Measurements from ENCODE around the gene ADAMTSL1. TPM values are rescaled to one million over a fixed set of nuclear protein-coding genes. Genes with fewer than 3 reads are reported as not detected.
"Not testable (repeated sequence)": the region's sequence is repeated elsewhere in the genome, so short reads cannot be mapped to it uniquely, and the experiment has no call there.

The ADAMTSL1 gene
- total RNA-seq, 1 donor from 2014 or later: 12.6 TPM

GRCh38 chr9:18928711-18929110 lies 454.8 kb downstream of the ADAMTSL1 start:
- TF ChIP-seq, protein P1, sequence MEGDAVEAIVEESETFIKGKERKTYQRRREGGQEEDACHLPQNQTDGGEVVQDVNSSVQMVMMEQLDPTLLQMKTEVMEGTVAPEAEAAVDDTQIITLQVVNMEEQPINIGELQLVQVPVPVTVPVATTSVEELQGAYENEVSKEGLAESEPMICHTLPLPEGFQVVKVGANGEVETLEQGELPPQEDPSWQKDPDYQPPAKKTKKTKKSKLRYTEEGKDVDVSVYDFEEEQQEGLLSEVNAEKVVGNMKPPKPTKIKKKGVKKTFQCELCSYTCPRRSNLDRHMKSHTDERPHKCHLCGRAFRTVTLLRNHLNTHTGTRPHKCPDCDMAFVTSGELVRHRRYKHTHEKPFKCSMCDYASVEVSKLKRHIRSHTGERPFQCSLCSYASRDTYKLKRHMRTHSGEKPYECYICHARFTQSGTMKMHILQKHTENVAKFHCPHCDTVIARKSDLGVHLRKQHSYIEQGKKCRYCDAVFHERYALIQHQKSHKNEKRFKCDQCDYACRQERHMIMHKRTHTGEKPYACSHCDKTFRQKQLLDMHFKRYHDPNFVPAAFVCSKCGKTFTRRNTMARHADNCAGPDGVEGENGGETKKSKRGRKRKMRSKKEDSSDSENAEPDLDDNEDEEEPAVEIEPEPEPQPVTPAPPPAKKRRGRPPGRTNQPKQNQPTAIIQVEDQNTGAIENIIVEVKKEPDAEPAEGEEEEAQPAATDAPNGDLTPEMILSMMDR (IDR thresholded peaks at IDR 0.05; ENCODE audit: insufficient read depth, low read depth, low read length): no peak
- no peak for TF ChIP-seq EZH2 (IDR thresholded peaks at IDR 0.05; ENCODE audit: insufficient read depth, low read length)
- DNase-seq (ENCODE audit: low read depth): peak; percentile 78
- peak overlapping the region; percentile 19 for H3K4me2 ChIP-seq (ENCODE audit: low read length)

DNA sequence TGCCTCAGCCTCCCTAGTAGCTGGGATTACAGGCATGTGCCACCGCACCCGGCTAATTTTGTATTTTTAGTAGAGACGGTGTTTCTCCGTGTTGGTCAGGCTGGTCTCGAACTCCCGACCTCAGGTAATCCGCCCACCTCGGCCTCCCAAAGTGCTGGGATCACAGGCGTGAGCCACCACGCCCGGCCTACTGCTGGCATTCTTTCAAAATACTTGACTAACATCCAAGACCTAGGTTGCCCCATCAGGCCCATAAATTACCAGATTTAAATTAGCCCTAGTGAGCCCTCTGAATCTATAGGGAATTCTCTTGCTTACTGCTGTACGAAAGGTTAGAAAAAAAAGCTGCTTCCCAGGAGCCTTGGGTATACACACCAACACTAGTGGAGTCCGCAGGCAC lies 456.7 kb downstream of the ADAMTSL1 start:
- H3K27ac ChIP-seq (ENCODE audit: low read depth, low read length); H3K4me3 Mint-ChIP-seq (ENCODE audit: unreplicated experiment); H3K27me3 ChIP-seq (ENCODE audit: insufficient read depth, low read length); H3K27me3 Mint-ChIP-seq (ENCODE audit: low read depth, unreplicated experiment); H3K9me3 ChIP-seq (ENCODE audit: insufficient read depth, low read depth, low read length); DNase-seq (ENCODE audit: low read depth); FAIRE-seq; H3K4me3 ChIP-seq (ENCODE audit: insufficient read depth, low read depth, low read length); H3K79me2 ChIP-seq (ENCODE audit: insufficient read depth, low read length); H3K9ac ChIP-seq (ENCODE audit: low read length); H3K36me3 ChIP-seq (ENCODE audit: insufficient read depth, low read length); H2AFZ ChIP-seq (ENCODE audit: low read depth, low read length); H3K4me2 ChIP-seq (ENCODE audit: low read length); H3K27ac Mint-ChIP-seq (ENCODE audit: unreplicated experiment); H4K20me1 ChIP-seq (ENCODE audit: insufficient read depth, low read length); H3K4me1 Mint-ChIP-seq (ENCODE audit: low read depth, unreplicated experiment); H3K4me1 ChIP-seq (ENCODE audit: insufficient read depth, low read length); H3K36me3 Mint-ChIP-seq (ENCODE audit: low read depth, unreplicated experiment); H3K9me3 Mint-ChIP-seq (ENCODE audit: unreplicated experiment): not testable (repeated sequence)

More at GRCh38 chr9:18928711-18929110, 454.8 kb downstream of the ADAMTSL1 start:
- H3K4me3 Mint-ChIP-seq (ENCODE audit: unreplicated experiment): no peak overlapping the region
- no peaks in the 10 kb centered on the region for H3K9me3 ChIP-seq (ENCODE audit: insufficient read depth, low read depth, low read length)
- H3K36me3 Mint-ChIP-seq (ENCODE audit: low read depth, unreplicated experiment): no peaks in the 10 kb centered on the region
- no peaks in the 10 kb centered on the region for H3K27me3 ChIP-seq (ENCODE audit: insufficient read depth, low read length)
- no peaks in the 10 kb centered on the region for H3K4me1 Mint-ChIP-seq (ENCODE audit: low read depth, unreplicated experiment)
- no peaks in the 10 kb centered on the region for H3K27me3 Mint-ChIP-seq (ENCODE audit: low read depth, unreplicated experiment)
- H3K9me3 Mint-ChIP-seq (ENCODE audit: unreplicated experiment): peaks cover 3% of the 10 kb centered on the region
- no peak overlapping the region for H3K4me3 ChIP-seq (ENCODE audit: insufficient read depth, low read depth, low read length)
- peaks cover 7% of the 10 kb centered on the region for H3K4me1 ChIP-seq (ENCODE audit: insufficient read depth, low read length)
- H2AFZ ChIP-seq (ENCODE audit: low read depth, low read length): peak overlapping the region; percentile 45
- H3K79me2 ChIP-seq (ENCODE audit: insufficient read depth, low read length): no peaks in the 10 kb centered on the region
- H4K20me1 ChIP-seq (ENCODE audit: insufficient read depth, low read length): no peaks in the 10 kb centered on the region
- no peak overlapping the region for H3K9ac ChIP-seq (ENCODE audit: low read length)
- H3K27ac Mint-ChIP-seq (ENCODE audit: unreplicated experiment): no peak overlapping the region
- peak overlapping the region; percentile 13 for H3K27ac ChIP-seq (ENCODE audit: low read depth, low read length)
- FAIRE-seq: no peak
- no peaks in the 10 kb centered on the region for H3K36me3 ChIP-seq (ENCODE audit: insufficient read depth, low read length)

DNA sequence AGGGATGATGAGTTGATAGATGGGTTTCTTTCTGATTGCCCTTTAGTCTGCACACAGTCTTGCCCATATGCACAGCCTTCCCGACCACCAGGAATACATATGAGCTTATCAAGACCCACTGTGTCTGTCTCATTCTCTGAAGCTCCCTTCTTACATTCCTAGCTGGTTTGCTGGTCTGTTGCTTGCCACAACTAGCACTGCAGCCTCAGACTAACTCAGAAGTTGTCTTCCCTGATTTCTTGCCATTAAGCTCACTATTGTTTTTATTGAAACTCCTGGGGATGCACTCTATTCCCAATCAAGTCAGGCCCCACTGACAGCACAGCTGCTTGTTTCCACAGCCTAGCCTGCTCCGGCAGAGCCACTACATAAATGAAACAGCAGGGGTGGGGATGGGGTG lies 461.6 kb downstream of the ADAMTSL1 start:
- no peak for TF ChIP-seq EZH2 (IDR thresholded peaks at IDR 0.05; ENCODE audit: insufficient read depth, low read length)
- TF ChIP-seq, protein P1 (IDR thresholded peaks at IDR 0.05; ENCODE audit: insufficient read depth, low read depth, low read length): no peak
- Histone ChIP-seq H3K27me3 (ENCODE audit: insufficient read depth, low read length) (no peaks in the 10 kb centered on the region), H3K4me2 (ENCODE audit: low read length) (no peak overlapping the region), H3K9me3 (ENCODE audit: insufficient read depth, low read depth, low read length) (no peaks in the 10 kb centered on the region), H4K20me1 (ENCODE audit: insufficient read depth, low read length) (no peaks in the 10 kb centered on the region), H3K27ac (ENCODE audit: low read depth, low read length) (no peak overlapping the region), H3K36me3 (ENCODE audit: insufficient read depth, low read length) (no peaks in the 10 kb centered on the region), H3K9ac (ENCODE audit: low read length) (no peak overlapping the region), H3K4me3 (ENCODE audit: insufficient read depth, low read depth, low read length) (no peak overlapping the region), H3K79me2 (ENCODE audit: insufficient read depth, low read length) (no peaks in the 10 kb centered on the region), H2AFZ (ENCODE audit: low read depth, low read length) (no peak overlapping the region), H3K4me1 (ENCODE audit: insufficient read depth, low read length) (no peaks in the 10 kb centered on the region)
- no peaks in the 10 kb centered on the region for H3K36me3 Mint-ChIP-seq (ENCODE audit: low read depth, unreplicated experiment)
- H3K4me3 Mint-ChIP-seq (ENCODE audit: unreplicated experiment): no peak overlapping the region
- H3K27me3 Mint-ChIP-seq (ENCODE audit: low read depth, unreplicated experiment): no peaks in the 10 kb centered on the region
- H3K9me3 Mint-ChIP-seq (ENCODE audit: unreplicated experiment): peaks cover 2% of the 10 kb centered on the region
- peak; percentile 22 for DNase-seq (ENCODE audit: low read depth)
- no peak overlapping the region for H3K27ac Mint-ChIP-seq (ENCODE audit: unreplicated experiment)
- H3K4me1 Mint-ChIP-seq (ENCODE audit: low read depth, unreplicated experiment): peaks cover 2% of the 10 kb centered on the region
- no peak for FAIRE-seq

Measured in astrocyte (in vitro differentiated cells and primary cell).